ENCODE data around the gene MAP6.
A peak's percentile ranks its signal among the peaks of the same experiment; 100 is the strongest.
"Not testable (repeated sequence)": the region's sequence is repeated elsewhere in the genome, so short reads cannot be mapped to it uniquely, and the experiment has no call there.

Gene MAP6

GRCh38 chr11:75689863-75690609 is 21.2 kb upstream of the MAP6 start:
- DNase-seq (ENCODE audit: low read depth in 1 of 2, low spot score in 1 of 2) = no peak
- TF ChIP-seq JUND (IDR thresholded peaks at IDR 0.05; ENCODE audit: low read depth) = no peak
- in situ Hi-C loops (cut with HindIII; ENCODE audit: low pct_unique_long_range_greater_than_20kb, low sequenced_read_pairs) = no loop called here

- in situ Hi-C loops (cut with HindIII; ENCODE audit: low pct_unique_long_range_greater_than_20kb, low sequenced_read_pairs); DNase-seq (ENCODE audit: low read depth in 1 of 2, low spot score in 1 of 2): not testable (repeated sequence)
Measured at GRCh38 chr11:75683856-75684255, 15.0 kb upstream of the MAP6 start.

DNA sequence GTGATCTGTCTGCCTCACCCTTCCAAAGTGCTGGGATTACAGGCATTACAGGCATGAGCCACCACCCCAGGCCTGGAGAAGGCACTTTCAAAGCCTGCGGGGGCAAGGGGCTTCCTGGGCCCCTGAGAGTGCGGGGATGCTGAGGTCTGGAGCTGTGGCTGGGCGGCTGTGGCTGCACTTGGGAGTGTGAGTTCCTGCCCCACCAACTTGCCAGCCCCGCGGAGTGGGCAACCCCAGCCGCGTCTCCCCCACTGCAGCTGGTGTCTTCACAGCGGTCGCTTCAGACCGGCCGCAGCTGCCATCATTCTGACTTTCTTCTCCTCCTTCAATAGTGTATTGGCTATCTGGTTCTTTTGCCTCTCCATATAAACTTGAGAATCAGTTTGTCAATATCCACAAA is 10.7 kb upstream of the MAP6 start:
- in situ Hi-C loops (cut with HindIII; ENCODE audit: low pct_unique_long_range_greater_than_20kb, low sequenced_read_pairs) = no loop called here
- DNase-seq (ENCODE audit: low read depth in 1 of 2, low spot score in 1 of 2) = no peak
- TF ChIP-seq JUND (IDR thresholded peaks at IDR 0.05; ENCODE audit: low read depth) = no peak

DNA sequence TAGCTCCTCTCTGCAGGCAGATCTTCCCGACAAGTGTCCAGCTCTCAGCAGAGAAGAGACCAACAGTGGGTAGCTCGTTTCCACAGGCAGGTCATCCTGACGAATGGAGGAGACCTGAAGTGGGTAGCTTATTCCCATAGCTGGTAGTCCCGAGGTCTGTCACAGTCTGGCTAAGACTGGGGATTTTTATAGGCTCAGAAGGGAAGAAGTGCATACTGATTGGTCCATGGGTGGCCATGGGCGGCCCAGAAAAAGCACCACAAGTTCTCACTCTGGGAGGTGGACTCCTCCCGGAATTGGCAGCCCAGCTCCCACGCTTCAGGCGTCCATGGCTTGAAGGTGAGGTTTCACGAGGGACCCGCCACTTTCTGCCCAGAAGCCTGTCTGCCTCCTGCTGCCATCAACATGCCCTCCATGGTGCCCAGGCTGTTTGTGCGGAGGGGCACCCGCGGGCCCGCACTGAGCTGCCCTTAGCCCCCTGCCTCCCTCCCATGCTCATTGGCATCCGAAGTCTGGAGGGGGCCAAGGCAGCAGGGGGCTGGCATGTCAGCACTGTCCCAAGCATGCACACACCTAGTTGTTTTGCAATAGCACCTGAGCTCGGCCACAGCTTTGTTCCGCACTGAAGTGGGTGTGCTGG is 9.9 kb upstream of the MAP6 start:
- no peak for TF ChIP-seq JUND (IDR thresholded peaks at IDR 0.05; ENCODE audit: low read depth)
- in situ Hi-C loops (cut with HindIII; ENCODE audit: low pct_unique_long_range_greater_than_20kb, low sequenced_read_pairs) = no loop called here

GRCh38 chr11:75677909-75678308 is 9.1 kb upstream of the MAP6 start:
- in situ Hi-C loops (cut with HindIII; ENCODE audit: low pct_unique_long_range_greater_than_20kb, low sequenced_read_pairs) = no loop called here
- TF ChIP-seq JUND (IDR thresholded peaks at IDR 0.05; ENCODE audit: low read depth) = no peak
- no peak for DNase-seq (ENCODE audit: low read depth in 1 of 2, low spot score in 1 of 2)

More for the DNA sequence above, 9.9 kb upstream of the MAP6 start:
- peak in 1 of 2 experiments; percentile 20 for DNase-seq (ENCODE audit: low read depth in 1 of 2, low spot score in 1 of 2)

DNA sequence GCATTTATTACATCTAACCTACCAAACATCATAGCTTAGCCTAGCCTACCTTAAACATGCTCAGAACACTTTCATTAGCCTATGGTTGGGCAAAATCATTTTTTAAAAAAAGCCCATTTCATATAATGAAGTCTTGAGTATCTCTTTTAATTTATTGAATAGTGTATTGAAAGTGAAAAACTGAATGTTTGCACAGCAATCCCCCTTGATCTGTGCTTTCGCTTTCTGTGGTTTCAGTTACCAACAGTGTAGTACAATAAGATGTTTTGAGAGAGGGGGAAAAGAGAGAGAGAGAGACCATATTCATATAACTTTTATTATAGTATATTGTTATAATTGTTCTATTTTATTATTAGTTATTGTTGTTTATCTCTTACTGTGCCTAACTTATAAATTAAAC is 8.4 kb upstream of the MAP6 start:
- no peak for TF ChIP-seq JUND (IDR thresholded peaks at IDR 0.05; ENCODE audit: low read depth)
- DNase-seq (ENCODE audit: low read depth in 1 of 2, low spot score in 1 of 2) = no peak
- in situ Hi-C loops (cut with HindIII; ENCODE audit: low pct_unique_long_range_greater_than_20kb, low sequenced_read_pairs) = no loop called here

- in situ Hi-C loops (cut with HindIII; ENCODE audit: low pct_unique_long_range_greater_than_20kb, low sequenced_read_pairs) = no loop called here
- TF ChIP-seq JUND (IDR thresholded peaks at IDR 0.05; ENCODE audit: low read depth) = no peak
- DNase-seq (ENCODE audit: low read depth in 1 of 2, low spot score in 1 of 2) = peak in 1 of 2 experiments; percentile 82
Measured at GRCh38 chr11:75673977-75674582, 5.2 kb upstream of the MAP6 start.

GRCh38 chr11:75667831-75668450 is 897 bp downstream of the MAP6 start:
- in situ Hi-C loops (cut with HindIII; ENCODE audit: low pct_unique_long_range_greater_than_20kb, low sequenced_read_pairs) = no loop called here
- DNase-seq (ENCODE audit: low read depth in 1 of 2, low spot score in 1 of 2) = no peak
- no peak for TF ChIP-seq JUND (IDR thresholded peaks at IDR 0.05; ENCODE audit: low read depth)

DNA sequence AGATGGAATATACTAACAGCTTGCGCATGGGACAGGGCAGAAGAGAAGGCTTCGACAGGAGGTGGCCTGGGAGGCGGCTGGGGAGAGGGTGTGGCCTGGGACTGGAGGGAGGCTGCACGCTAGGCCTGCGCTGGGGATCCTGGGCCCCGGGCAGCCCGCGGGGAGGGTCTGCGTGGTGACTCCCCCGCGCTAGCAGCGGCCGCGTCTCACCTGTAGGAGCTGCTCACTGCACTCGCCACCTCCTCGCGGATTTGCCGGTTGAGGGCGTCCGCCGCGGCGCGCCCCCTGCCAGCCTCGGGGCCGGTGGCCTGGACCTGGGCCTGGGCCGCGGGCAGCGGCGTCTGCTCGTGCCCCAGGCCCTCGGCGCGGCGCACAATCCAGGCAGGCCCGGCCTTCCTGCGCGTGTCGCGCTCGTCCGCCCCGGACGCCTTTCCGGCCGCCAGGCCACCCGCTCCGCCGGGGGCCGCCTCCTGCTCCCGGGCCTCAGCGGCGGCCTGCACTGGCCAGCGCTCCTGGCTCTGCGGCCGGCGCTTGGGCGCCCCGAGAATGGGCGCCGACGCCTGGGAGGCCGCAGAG is 1.5 kb downstream of the MAP6 start:
- TF ChIP-seq JUND (IDR thresholded peaks at IDR 0.05; ENCODE audit: low read depth) = no peak
- in situ Hi-C loops (cut with HindIII; ENCODE audit: low pct_unique_long_range_greater_than_20kb, low sequenced_read_pairs) = no loop called here
- DNase-seq (ENCODE audit: low read depth in 1 of 2, low spot score in 1 of 2) = no peak

DNA sequence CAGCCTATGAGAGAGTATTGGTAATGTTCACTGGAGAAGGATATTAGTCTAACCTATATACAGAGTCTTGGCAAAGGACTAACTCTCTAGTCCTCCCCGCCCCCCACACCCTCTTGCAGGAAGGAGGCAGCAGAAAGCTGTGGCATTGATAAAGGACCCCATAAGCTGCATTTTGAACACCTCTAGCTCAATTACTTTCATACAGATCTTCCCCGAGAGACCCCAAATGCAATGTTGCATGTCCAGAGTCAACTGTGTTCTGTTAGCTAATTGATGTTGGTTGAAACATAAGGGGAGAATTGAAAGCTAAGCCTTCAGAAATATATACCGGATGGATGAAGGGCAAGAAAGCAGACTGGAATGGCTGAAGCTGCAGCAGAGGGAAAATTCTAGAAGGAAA is 2.8 kb downstream of the MAP6 start:
- no peak for DNase-seq (ENCODE audit: low read depth in 1 of 2, low spot score in 1 of 2)
- in situ Hi-C loops (cut with HindIII; ENCODE audit: low pct_unique_long_range_greater_than_20kb, low sequenced_read_pairs) = no loop called here
- no peak for TF ChIP-seq JUND (IDR thresholded peaks at IDR 0.05; ENCODE audit: low read depth)

GRCh38 chr11:75665126-75665525 is 3.7 kb downstream of the MAP6 start:
- in situ Hi-C loops (cut with HindIII; ENCODE audit: low pct_unique_long_range_greater_than_20kb, low sequenced_read_pairs) = no loop called here
- DNase-seq (ENCODE audit: low read depth in 1 of 2, low spot score in 1 of 2) = no peak
- TF ChIP-seq JUND (IDR thresholded peaks at IDR 0.05; ENCODE audit: low read depth) = no peak

GRCh38 chr11:75664389-75664788 is 4.4 kb downstream of the MAP6 start:
- no peak for DNase-seq (ENCODE audit: low read depth in 1 of 2, low spot score in 1 of 2)
- no peak for TF ChIP-seq JUND (IDR thresholded peaks at IDR 0.05; ENCODE audit: low read depth)
- in situ Hi-C loops (cut with HindIII; ENCODE audit: low pct_unique_long_range_greater_than_20kb, low sequenced_read_pairs) = no loop called here

GRCh38 chr11:75663808-75664207 is 5.0 kb downstream of the MAP6 start:
- no peak for DNase-seq (ENCODE audit: low read depth in 1 of 2, low spot score in 1 of 2)
- no peak for TF ChIP-seq JUND (IDR thresholded peaks at IDR 0.05; ENCODE audit: low read depth)
- in situ Hi-C loops (cut with HindIII; ENCODE audit: low pct_unique_long_range_greater_than_20kb, low sequenced_read_pairs) = no loop called here

Measured in T47D (cell line).